HK-2 (cell line): Measurements from ENCODE around the gene MGAT4A.
A peak's percentile ranks its signal among the peaks of the same experiment; 100 is the strongest.

Source experiments
- DNase-seq: peaks from one replicate; pipeline ENCODE4 v3.0.0-alpha.2; 2018; ENCODE audit not compliant: unreplicated experiment

Gene MGAT4A

DNA sequence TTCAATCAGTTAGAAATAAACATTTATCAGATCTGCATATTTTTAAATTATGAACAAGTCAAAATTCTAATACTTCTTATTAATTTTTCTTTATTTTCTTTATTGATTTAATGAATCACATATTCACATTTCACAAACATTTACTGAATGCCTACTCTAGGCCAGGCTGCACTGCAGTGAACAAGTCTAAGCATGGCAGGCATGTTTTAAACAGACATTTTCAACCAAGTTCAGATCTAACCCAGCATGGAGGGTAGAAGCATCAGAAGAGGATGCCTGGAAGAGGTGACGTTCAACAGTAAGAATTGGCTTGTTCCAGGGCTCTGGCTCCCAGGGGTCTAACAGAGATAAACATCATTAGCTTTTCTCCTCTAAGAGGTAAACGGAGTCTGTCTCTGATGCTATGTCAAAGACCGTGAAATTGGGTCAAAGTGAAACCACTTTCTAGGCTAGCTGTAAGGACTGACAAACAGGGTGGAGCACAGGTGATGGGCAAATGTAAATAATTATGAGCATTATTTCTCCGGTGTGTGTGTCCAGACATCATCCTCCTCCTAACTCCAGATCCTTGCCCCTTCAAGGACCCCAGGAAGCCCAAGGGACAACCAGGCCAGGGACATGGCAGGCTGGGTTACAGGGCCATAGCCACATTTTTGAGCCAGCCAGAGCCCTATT is 72.0 kb downstream of the MGAT4A start:
- no peak for DNase-seq

- DNase-seq: no peak
Observed at GRCh38 chr2:98656800-98657199, 74.1 kb downstream of the MGAT4A start.

GRCh38 chr2:98654699-98655495 is 76.0 kb downstream of the MGAT4A start:
- no peak for DNase-seq

DNA sequence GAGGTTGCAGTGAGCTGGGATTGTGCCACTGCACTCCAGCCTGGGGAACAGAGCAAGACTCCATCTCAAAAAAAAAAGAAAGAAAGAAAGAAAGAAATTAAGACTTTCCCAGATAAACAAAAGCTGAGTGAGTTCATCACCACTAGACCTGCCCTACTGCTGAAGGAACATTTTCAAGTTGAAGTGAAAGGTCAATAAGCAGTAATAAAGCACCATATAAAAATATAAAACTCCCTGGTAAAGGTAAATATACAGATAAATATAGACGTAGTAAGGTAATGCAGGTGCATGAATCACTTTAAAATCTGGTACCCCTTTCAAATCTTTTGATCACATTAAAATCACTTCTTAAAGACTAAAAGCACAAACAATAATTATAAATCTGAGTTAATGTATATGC is 79.9 kb downstream of the MGAT4A start:
- no peak for DNase-seq

DNA sequence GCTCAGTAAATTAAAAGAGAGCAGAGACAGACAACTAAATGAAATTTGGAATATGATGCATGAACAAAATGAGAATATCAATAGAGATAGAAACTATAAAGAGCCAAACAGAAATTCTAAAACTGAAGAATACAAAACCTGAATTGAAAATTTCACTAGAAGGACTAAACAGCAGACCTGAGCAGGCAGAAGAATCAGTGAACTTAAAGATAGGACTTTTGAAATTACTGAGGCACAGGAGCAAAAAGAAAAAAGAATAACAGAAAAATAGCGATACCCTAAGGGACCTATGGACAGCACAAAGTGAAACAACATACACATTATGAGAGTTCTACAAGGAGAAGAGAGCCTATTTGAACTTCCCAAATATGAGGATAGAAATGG is 80.9 kb downstream of the MGAT4A start:
- no peak for DNase-seq

- peak; percentile 81 for DNase-seq
Observed at GRCh38 chr2:98649135-98649991, 81.6 kb downstream of the MGAT4A start.

DNA sequence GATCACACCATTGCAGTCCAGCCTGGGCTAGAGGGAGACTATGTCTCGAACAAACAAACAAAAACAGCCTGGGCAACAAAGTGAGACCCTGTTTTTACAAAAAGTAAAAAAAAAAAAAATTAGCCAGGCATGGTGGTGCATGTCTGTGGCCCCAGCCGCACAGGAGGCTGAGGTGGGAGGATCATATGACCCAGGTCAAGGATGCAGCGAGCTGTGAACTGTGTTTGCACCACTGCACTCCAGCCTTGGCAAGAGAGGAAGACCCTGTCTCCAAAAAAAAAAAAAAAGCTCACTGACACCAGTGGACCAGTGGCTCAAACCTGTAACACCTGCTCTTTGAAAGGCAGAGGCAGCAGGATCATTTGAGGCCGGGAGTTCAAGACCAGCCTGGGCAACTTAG is 82.5 kb downstream of the MGAT4A start:
- DNase-seq: no peak

- DNase-seq: no peak
Observed at GRCh38 chr2:98647636-98648035, 83.3 kb downstream of the MGAT4A start.

DNA sequence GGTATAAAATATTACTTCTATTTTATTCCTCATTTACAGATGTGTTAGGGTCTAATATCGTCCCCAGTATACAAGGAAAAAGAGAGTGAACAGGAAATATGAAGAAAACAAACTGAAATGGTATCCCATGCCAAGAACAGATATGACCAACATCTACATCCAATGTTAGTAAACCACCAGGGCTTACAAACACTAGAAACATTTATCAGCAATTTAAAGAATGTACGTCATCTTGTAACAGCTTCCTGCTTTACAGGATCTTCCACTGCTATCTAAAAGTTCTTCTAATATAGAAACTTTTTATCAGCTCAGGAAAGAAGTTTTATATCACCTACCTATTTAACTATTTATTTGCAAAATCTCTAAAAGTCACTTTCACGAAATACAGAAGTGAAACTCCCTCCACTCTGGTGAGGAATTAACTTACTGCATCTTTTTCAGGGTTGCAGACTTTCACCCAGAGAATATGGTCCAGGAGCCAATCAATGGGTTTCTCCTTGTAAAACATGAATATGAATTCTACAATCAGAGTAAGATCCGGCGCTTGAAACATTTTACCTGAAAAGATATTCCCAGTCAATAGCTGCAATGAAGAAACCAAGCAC is 87.3 kb downstream of the MGAT4A start:
- DNase-seq: no peak

DNA sequence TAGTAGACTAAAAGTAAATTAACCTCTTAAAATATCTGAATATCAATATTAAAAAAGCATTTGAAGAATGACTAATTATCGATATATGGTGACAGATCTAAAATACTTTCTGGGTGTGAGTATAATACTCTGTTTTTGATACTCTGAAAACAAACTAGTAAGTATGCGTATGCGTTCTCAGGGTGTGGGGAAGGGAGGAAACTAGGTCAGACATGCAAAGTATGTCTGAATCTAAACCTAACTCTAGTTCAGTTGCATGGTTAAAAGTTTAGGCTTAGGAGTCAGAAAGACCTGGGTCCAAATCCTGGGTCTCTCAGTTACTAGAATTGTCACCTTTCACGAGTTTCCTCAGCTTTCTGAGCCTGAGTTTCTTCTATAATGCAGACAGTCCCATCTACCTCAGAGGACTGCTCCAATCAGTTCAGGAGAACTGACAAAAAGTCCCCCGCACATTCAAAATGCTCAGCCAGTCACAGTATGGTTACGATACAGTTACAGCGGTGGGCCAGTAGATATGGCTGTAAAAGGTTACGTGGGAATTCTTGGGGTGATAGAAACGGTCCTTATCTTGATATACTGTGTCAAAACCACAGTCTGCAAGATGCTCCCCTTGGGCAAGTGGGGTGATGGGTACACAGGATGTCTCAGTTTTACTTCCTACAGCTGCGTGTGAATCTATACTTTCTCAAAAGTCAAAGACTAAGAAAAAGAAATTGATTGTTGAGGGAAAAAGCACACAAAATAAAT is 93.4 kb downstream of the MGAT4A start:
- DNase-seq: no peak

- no peak for DNase-seq
Observed at GRCh38 chr2:98634406-98635092, 96.4 kb downstream of the MGAT4A start.

DNA sequence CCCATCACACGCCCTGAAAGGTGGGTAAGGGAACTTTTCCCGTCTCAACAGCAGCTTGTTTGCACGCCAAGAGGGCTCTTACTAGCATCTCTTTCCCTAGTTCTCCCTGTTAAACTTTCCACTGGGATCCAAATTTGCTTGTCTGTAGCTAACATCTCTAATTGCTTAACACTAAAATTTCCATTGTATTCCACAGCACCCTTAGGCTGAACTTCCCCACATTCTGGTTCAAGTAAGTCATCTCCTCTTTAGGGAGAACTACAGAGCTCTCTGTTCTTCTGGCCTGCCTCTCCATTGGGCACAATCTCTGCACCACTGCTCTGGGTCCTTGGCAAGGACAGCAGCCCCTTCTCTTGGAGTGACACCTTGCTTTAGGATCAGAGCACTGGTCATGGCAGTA is 98.6 kb downstream of the MGAT4A start:
- no peak for DNase-seq

- peak; percentile 22 for DNase-seq
Observed at GRCh38 chr2:98623657-98624056, 107.3 kb downstream of the MGAT4A start.

DNA sequence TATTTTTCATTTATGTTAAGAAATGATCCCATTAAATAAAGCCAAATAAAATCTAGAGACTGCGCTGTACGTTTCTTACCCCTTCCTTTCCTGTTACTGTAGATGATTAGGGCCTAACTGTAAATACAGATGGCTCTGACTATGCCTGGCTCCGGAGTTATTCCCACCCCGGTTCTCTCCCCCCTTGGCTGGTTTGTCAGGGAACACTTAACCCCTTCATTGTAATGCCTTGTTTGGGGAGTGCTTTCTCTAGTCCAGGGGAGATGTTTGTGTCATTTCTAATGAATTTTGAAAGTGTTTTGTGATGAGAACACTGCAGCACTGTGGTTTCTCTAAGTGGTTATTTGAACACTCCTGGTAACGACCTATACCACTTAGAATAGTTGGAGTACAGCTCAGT is 113.8 kb downstream of the MGAT4A start:
- no peak for DNase-seq

GRCh38 chr2:98615481-98615880 is 115.5 kb downstream of the MGAT4A start:
- DNase-seq: no peak

DNA sequence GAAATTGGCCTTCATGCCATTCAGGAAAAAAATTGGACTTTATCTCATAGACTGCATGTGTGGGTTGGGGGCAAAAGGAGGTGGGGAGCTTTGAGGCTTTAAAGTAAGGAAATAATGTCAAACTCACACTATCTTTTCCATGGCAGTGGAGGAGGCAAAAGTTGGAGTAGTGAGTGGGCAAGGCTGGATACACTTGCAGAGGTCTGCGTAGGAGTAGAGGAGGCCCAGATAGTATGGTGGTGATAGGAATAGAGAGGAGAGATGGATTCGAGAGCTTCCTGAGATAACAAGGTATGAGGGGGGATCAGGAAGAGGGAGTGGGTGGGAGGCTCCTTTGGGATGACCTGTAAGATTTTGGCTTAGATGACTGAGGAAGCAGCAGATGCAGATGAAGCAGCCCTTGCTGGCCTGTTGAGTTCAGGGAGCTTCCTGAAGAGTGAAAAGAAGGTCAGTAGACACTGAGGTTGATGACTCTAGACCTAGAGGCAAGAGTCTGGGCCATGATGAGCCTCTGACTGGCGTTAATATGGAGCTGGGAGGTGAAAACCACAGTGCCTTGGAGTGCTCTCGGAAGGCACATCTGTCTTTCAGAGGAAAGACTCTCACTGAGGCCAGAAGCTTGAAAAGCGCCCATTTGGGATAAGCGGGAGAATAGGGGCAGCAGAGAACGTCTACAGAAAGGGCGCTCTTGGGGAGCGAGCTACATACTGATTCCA is 116.8 kb downstream of the MGAT4A start:
- DNase-seq: no peak

GRCh38 chr2:98608962-98609604 is 121.8 kb downstream of the MGAT4A start:
- DNase-seq: peak; percentile 22

DNA sequence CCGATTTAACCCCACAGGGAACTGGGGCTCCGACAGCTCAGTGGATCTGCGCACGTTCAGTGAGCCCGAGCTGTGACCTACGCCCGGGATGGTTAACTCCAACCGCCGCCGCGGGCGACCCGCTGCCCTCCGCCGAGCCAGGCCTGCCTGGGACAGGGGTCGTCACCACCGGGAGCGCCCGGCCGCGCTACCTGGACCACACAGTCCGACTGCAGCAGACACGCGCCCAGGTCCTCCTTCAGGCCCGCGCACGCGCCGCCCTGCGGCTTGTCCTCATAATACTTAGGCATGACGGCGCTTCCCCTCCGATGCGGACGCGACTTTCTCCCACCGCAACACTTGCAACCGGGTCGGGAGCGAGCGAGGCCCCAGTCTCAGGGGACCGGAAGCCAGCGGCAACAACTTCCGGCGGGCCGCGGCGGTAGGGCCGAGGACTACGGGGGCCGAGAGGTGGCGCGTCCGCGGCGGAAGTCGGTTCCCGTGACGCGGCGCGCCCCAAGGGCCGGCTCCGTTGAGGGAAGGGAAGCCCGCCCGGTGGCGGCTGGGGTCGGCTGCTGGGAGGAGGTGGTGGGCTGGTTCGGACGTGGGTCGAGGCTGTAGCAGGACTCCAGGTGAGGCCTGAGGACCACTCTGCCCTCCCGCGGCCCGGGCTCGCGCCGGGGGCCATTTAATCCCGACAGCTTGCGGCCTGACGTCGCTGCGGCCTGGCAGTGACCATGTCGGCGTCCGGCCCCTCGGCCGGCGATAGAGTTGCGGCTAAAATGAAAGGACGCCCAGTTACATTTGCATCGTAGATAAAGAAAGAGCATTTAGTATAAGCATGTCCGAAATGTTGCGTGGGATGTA is 122.6 kb downstream of the MGAT4A start, which contains the start of the genes COA5 and UNC50:
TSS of gene COA5 (minus strand) at position 397 of the 846 bp plus-strand sequence. CDS start at position 290, 107 bp downstream.
TSS of gene UNC50 (plus strand) at position 474 of the 846 bp plus-strand sequence. CDS start 1,171 bp downstream, outside the sequence.
- peak; percentile 90 for DNase-seq
